CD4-positive, alpha-beta T cell treated with Interleukin-10 for 1 hour (primary cell): ENCODE results near the gene LRRC39.
"Not testable (repeated sequence)": the region's sequence is repeated elsewhere in the genome, so short reads cannot be mapped to it uniquely, and the experiment has no call there.

Source experiments
- DNase-seq: peaks from one replicate; pipeline ENCODE4 v3.0.0-alpha.2; 2020

LRRC39 gene

DNA sequence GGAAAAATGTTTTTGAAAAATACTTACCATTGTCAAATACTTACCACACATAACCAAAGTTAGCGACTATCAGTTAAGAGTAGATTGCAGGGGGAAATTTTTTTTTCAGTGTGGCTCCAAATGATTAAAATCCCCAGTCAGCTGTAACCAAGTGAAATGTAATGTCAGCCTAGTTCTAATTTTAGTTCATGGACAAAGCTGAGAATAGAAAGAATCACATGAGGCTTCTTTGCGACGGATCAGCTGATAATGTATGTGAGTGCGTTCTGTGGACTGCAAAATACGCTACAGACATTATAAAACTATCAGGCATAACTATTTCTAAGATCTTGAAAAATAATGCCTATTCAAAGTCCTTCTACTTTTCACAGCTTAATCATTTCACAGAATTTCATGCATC lies at the start of gene LRRC39:
Gene LRRC39 (minus strand): TSS at position 166 of the 400 bp plus-strand sequence. CDS start 9,740 bp downstream, outside the sequence.
- DNase-seq, result no peak

DNA sequence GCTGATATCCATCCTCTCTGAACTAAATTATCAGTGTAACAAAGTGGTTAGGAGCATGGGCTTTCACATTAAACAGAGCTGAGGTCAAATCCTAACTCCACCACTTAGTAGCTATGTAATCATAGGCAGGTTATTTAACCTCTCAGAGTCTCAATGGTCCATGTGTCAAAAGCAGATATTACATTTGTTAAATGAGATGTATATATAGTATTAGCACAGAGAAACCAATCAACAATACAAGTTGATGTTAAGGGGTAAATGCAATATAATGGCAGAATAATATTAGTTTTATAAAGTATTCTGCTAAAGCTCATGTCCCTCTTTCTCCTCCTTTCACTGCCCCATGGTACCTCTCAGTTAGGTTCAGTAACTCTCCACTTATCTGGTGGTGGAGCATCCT lies 44.4 kb upstream of the LRRC39 start:
- DNase-seq, result no peak

GRCh38 chr1:100219883-100220282 lies 41.8 kb upstream of the LRRC39 start:
- no peak for DNase-seq

- DNase-seq, result no peak
These were observed 41.4 kb upstream of the LRRC39 start for GRCh38 chr1:100219457-100219856.

- no peak for DNase-seq
These were observed 39.8 kb upstream of the LRRC39 start for GRCh38 chr1:100217834-100218233.

DNA sequence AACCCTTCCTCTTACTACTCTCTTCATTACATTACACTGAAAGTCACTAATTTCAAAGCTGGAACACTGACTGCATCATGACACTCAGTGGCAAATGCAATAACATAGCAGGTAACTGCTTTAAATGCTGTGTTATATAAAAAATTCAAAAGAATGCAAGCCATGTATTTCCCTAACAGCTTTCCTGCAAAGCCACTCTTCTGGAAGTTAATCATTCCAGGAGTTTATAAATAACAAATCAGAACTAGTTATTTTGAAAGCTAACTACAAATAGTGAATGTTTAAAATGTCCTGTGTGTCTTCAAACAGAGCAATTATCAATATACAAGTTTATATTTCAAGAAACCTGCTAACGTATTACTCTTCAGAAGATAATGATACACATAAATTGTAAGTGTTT lies 37.0 kb upstream of the LRRC39 start:
- no peak for DNase-seq

DNA sequence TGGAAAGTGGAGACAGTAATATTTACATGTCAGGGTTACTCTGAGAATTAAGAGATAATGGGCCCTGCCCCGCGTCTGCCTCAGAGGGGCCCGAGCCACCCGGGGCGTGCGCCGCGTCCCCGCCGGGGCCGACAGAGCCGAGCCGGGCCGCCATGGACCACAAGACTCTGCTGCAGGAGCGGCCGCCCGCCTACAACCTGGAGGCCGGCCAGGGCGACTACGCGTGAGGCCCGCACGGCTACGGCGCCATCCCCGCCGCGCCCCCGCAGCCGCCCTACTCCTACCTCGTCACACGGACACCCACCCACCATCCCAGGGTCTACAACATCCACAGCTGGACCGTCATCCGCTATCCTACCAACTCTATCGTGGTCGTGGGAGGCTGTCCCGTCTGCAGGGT lies 35.1 kb upstream of the LRRC39 start:
- DNase-seq, result no peak

GRCh38 chr1:100206301-100206700 lies 28.2 kb upstream of the LRRC39 start:
- DNase-seq, result no peak

DNA sequence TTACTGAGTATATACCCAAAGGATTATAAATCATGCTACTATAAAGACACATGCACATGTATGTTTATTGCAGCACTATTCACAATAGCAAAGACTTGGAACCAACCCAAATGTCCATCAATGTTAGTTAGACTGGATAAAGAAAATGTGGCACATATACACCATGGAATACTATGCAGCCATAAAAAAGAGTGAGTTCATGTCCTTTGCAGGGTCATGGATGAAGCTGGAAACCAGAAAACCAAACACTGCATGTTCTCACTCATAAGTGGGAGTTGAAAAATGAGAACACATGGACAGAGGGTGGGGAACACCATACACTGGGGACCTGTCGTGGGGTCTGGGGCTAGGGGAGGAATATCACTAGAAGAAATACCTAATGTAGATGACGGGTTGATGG lies 27.5 kb upstream of the LRRC39 start:
- not testable (repeated sequence) for DNase-seq

DNA sequence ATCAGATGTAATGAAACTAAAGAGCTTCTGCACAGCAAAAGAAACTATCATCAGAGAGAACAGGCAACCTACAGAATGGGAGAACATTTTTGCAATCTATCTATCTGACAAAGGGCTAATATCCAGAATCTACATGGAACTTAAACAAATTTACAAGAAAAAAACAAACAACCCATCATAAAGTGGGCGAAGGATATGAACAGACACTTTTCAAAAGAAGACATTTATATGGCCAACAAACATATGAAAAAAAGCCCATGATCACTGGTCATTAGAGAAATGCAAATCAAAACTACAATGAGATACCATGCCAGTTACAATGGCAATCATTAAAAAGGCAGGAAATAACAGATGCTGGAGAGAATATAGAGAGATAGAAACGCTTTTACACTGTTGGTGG lies 27.0 kb upstream of the LRRC39 start:
- DNase-seq, result not testable (repeated sequence)

DNA sequence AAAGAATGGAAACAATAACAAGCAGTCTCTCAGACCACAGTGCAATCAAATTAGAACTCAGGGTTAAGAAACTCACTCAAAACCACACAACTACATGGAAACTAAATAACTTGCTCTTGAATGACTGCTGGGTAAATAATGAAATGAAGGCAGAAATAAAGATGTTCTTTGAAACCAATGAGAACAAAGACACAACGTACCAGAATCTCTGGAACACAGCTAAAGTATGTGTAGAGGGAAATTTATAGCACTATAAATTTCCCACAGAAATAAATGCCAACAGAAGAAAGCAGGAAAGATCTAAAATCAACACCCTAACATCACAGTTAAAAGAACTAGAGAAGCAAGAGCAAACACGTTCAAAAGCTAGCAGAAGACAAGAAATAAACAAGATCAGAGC lies 24.6 kb upstream of the LRRC39 start:
- not testable (repeated sequence) for DNase-seq

DNA sequence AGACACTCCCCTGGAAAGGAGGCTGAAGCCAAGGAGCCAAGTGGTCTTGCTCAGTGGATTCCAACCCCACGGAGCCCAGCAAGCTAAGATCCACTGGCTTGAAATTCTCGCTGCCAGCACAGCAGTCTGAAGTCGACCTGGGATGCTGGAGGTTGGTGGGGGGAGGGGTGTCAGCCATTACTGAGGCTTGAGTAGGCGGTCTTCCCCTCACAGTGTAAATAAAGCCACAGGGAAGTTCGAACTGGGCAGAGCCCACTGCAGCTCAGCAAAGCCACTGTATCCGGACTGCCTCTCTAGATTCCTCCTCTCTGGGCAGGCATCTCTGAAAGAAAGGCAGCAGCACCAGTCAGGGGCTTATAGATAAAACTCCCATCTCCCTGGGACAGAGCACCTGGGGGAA lies 22.0 kb upstream of the LRRC39 start:
- not testable (repeated sequence) for DNase-seq

GRCh38 chr1:100198596-100198995 lies 20.5 kb upstream of the LRRC39 start:
- no peak for DNase-seq

DNA sequence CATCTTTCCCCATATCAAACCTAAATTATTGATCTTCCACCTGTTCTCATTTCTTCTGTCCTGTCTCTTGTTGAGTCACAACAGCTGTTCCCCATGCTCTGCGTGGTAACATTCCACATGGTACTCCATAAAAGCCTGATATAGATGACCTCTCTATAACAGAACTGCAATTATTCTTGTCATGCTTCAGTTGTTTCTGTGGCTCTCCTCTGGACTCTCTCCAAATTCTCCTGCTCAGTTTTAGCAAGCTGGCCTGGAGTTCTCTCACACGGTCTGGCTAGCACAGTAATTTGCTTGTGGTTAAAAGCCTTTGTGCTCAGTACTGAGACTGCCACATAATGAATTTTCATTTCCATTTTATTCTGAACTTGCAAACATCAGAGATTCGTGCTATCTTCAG lies 10.6 kb upstream of the LRRC39 start:
- no peak for DNase-seq

- no peak for DNase-seq
These were observed 9.9 kb upstream of the LRRC39 start for GRCh38 chr1:100187912-100188311.

- DNase-seq, result no peak
These were observed 6.5 kb upstream of the LRRC39 start for GRCh38 chr1:100184536-100184935.

DNA sequence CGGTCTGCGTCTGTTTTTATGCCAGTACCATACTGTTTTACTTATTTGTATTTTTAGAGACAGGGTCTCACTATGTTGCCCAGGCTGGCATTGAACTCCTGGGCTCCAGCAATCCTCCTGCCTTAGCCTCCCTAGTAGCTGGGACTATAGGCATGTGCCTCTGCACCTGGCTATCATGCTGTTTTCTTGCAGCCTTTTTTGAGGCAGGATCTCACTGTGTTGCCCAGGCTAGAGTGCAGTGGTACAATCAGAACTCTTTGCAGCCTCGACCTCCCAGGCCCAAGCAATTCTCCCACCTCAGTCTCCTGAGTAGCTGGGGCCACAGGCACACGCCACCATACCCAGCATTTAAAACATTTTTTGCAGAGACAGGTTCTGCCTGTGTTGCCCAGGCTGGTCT lies 5.3 kb upstream of the LRRC39 start:
- DNase-seq, result no peak

DNA sequence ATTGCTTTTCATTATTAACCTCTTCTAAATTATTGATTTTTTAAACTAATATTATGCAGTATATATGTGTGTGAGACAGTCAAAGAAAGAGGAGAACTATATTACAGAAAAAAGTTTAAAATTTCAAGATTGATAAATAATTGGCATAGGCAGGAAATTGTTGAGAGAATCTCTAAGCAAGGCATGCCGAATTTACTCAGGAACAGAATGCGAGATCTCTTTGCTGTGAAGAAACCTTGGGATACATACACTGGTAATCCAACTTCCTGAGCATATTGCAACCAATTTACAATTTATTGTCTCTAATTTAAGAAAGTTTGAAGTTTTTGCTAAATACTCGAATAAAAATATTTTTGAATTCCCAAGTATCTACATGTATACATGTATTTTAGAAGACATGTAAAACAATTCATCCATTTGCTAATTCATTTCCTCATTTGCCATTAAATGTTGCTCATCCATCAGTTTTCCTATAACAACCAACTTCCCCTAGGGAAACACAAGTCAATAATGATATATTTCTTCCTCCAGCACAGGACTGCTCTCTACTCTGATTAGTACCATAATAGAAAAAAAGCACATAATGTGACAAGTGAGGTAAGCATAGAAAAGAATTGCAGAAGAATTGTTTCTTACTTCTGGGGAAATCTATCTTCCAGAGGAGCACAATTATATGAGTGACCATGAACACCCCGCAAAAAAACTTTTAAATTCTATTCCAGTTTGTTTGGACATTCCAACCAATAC lies 588 bp downstream of the LRRC39 start:
- DNase-seq, result no peak

- no peak for DNase-seq
These were observed 10.0 kb downstream of the LRRC39 start for GRCh38 chr1:100168051-100168450.

DNA sequence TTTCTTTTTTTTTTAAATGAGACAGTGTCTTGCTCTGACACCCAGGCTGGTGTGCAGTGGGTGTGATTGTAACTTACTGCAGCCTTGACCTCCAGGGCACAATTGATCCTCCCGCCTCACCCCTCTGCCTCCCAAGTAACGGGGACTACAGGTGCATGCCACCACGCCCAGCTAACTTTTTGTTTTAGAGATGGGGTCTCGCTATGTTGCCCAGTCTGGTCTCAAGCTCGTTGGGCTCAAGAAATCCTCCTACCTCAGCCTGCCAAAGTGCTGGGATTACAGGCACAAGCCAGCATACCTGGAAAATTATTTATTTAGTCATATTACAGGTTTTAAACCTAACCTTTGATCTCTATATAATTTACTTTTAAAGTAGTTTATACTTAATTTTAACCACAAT lies 13.4 kb downstream of the LRRC39 start:
- DNase-seq, result no peak

DNA sequence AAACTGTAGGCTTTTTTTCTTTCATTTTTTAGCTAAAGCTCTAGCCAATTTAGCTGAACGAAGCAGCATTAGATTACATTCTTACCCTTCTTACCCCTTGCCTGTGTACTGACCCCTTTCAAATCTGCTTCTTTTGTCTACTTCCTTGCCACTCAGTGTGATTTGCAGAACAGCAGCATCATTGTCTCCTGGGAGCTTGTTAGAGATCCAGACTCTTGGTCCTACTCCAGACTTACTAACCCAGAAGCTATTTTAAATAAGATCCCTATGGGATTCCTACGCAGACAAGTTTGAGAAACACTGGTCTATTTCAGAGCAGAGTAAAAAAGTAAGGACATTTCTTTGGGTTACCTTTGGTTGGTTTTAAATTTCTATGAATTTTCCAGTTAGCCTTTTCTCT lies 13.8 kb downstream of the LRRC39 start:
- no peak for DNase-seq

GRCh38 chr1:100162881-100163280 lies 15.2 kb downstream of the LRRC39 start:
- no peak for DNase-seq

GRCh38 chr1:100152271-100152670 lies 25.8 kb downstream of the LRRC39 start:
- DNase-seq, result no peak

DNA sequence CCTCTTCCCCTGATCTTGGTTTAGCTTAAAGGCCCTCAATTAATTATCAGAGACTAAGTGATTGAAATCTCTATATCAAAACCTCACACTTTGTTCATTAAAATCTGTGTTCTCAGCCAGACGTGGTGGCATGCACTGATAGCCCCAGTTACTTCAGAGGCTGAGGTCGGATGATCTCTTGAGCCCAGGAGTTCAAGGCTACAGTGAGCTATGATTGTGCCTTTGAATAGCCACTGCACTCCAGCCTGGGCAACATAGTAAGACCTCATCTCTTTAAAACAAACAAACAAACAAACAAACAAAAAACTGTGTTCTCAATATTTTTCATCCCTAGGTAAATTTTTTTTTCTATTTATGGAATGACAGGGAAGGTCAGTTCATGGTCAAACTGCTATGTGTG lies 26.4 kb downstream of the LRRC39 start:
- no peak for DNase-seq

DNA sequence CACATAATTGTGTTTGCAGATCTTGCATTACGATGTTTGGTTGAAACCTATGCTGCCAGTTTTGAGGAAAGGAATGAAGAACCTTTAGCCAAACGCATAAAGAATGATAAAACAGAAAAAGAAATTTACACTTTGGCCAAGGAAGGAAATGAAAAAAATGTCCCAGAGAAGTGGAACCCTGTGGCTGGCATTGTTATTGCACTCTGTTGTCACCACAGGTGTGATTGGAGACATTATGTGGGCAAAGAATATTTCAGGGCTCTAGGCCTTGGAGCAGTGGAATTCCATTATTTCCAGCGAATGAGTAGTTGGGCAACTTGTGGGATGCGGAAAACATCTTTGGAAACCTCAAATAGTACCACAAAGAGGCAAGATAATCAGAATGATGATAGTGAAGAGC lies 30.2 kb downstream of the LRRC39 start:
- no peak for DNase-seq
